ELF-1 (cell line): ENCODE measurements around the gene SLX1A.
"Not testable (repeated sequence)": the region's sequence is repeated elsewhere in the genome, so short reads cannot be mapped to it uniquely, and the experiment has no call there.

Source experiments
- DNase-seq: peaks from one replicate; pipeline ENCODE4 v3.0.0-alpha.2; 2016; ENCODE audit warnings: low read depth, low spot score

The SLX1A gene

GRCh38 chr16:30193615-30194014, at the start of gene SLX1A, which contains the start of gene BOLA2B:
Gene SLX1A, plus strand, starts transcription at chr16:30193875. Its CDS starts 210 bp downstream, at chr16:30194085.
Gene BOLA2B, minus strand, starts transcription at chr16:30193666. Its CDS starts 71 bp downstream, at chr16:30193595.
- not testable (repeated sequence) for DNase-seq

- no peak for DNase-seq
These were observed 49.7 kb upstream of the SLX1A start for GRCh38 chr16:30144017-30144416.

GRCh38 chr16:30144917-30145316, 48.8 kb upstream of the SLX1A start:
- no peak for DNase-seq

GRCh38 chr16:30145657-30146056, 48.0 kb upstream of the SLX1A start:
- DNase-seq = no peak

GRCh38 chr16:30147843-30148510, 45.7 kb upstream of the SLX1A start:
- DNase-seq = no peak

GRCh38 chr16:30149250-30149930, 44.3 kb upstream of the SLX1A start:
- no peak for DNase-seq

- no peak for DNase-seq
These were observed 42.6 kb upstream of the SLX1A start for GRCh38 chr16:30151091-30151490.

- DNase-seq = no peak
These were observed 41.2 kb upstream of the SLX1A start for GRCh38 chr16:30152517-30152916.

GRCh38 chr16:30155188-30155587, 38.5 kb upstream of the SLX1A start:
- no peak for DNase-seq

- DNase-seq = no peak
These were observed 36.5 kb upstream of the SLX1A start for GRCh38 chr16:30157214-30157613.

GRCh38 chr16:30163538-30163937, 30.1 kb upstream of the SLX1A start:
- no peak for DNase-seq

- DNase-seq = no peak
These were observed 27.3 kb upstream of the SLX1A start for GRCh38 chr16:30166202-30166902.

- DNase-seq = not testable (repeated sequence)
These were observed 24.9 kb upstream of the SLX1A start for GRCh38 chr16:30168746-30169145.

GRCh38 chr16:30169416-30169815, 24.3 kb upstream of the SLX1A start:
- DNase-seq = not testable (repeated sequence)

GRCh38 chr16:30170145-30170544, 23.5 kb upstream of the SLX1A start:
- not testable (repeated sequence) for DNase-seq

GRCh38 chr16:30173054-30173453, 20.6 kb upstream of the SLX1A start:
- no peak for DNase-seq

GRCh38 chr16:30176876-30177275, 16.8 kb upstream of the SLX1A start:
- not testable (repeated sequence) for DNase-seq

- no peak for DNase-seq
These were observed 14.5 kb upstream of the SLX1A start for GRCh38 chr16:30179195-30179594.

- no peak for DNase-seq
These were observed 13.7 kb upstream of the SLX1A start for GRCh38 chr16:30179931-30180330.

GRCh38 chr16:30180741-30181140, 12.9 kb upstream of the SLX1A start:
- DNase-seq = no peak

GRCh38 chr16:30183233-30184095, 10.2 kb upstream of the SLX1A start, which contains the start of gene CORO1A:
Gene CORO1A, plus strand, starts transcription at chr16:30183602. Its CDS starts 1,608 bp downstream, at chr16:30185210.
- DNase-seq = peak; percentile 89
